ENCODE measurements around the gene TENM4.

- TF ChIP-seq CTCF (IDR thresholded peaks at IDR 0.05): no peak
- no peak for TF ChIP-seq POLR2A (IDR thresholded peaks at IDR 0.05)
Measured at GRCh38 chr11:79086056-79086455, 354.8 kb downstream of the TENM4 start.
